WERI-Rb-1 (cell line): Measurements from ENCODE around the gene ATP2B2.

Experiments
- DNase-seq: peaks from one replicate; pipeline ENCODE4 v3.0.0-alpha.2; 2020
- H3K27ac ChIP-seq: fragments of 250-450 bp; sonication (Bioruptor Pico); 2 replicates; pipeline ENCODE4 v1.5.1; 2020; ENCODE audit warnings: mild to moderate bottlenecking, moderate library complexity
- H3K27me3 ChIP-seq: fragments of 250-450 bp; sonication (Bioruptor Pico); 2 replicates; pipeline ENCODE4 v1.5.1; 2021; ENCODE audit warnings: mild to moderate bottlenecking, low read depth, moderate library complexity; ENCODE audit not compliant: insufficient read depth, severe bottlenecking
- H3K36me3 ChIP-seq: fragments of 250-450 bp; sonication (Bioruptor Pico); 2 replicates; pipeline ENCODE4 v1.5.1; 2020; ENCODE audit warnings: mild to moderate bottlenecking, moderate library complexity
- H3K4me3 ChIP-seq: 2 replicates; pipeline ENCODE4 v1.5.1; 2011; ENCODE audit warnings: low read depth, mild to moderate bottlenecking, control low read depth, low read length
- H3K9me3 ChIP-seq: fragments of 250-450 bp; sonication (Bioruptor Pico); 2 replicates; pipeline ENCODE4 v1.5.1; 2021; ENCODE audit warnings: mild to moderate bottlenecking, moderate library complexity; ENCODE audit not compliant: severe bottlenecking
- CTCF ChIP-seq: IDR thresholded peaks from 2 replicates; pipeline ENCODE4 v1.5.1; 2011; ENCODE audit warnings: low read depth, mild to moderate bottlenecking, control low read depth, inconsistent platforms, low read length

ATP2B2 gene

GRCh38 chr3:10289077-10289476 is 216.3 kb downstream of the ATP2B2 start:
- Histone ChIP-seq H3K36me3 (peaks cover 6% of the 10 kb centered on the region), H3K27ac (no peak overlapping the region), H3K9me3 (no peaks in the 10 kb centered on the region), H3K27me3 (no peaks in the 10 kb centered on the region), H3K4me3 (no peak overlapping the region)
- no peak for TF ChIP-seq CTCF
- DNase-seq, result no peak

GRCh38 chr3:10288575-10288960 is 216.8 kb downstream of the ATP2B2 start:
- H3K9me3 ChIP-seq, result no peaks in the 10 kb centered on the region
- H3K4me3 ChIP-seq, result no peak overlapping the region
- no peak for DNase-seq
- TF ChIP-seq CTCF, result no peak
- H3K36me3 ChIP-seq, result peaks cover 9% of the 10 kb centered on the region
- no peak overlapping the region for H3K27ac ChIP-seq
- no peaks in the 10 kb centered on the region for H3K27me3 ChIP-seq

GRCh38 chr3:10287936-10288574 is 217.3 kb downstream of the ATP2B2 start:
- no peaks in the 10 kb centered on the region for H3K27me3 ChIP-seq
- H3K4me3 ChIP-seq, result no peak overlapping the region
- no peaks in the 10 kb centered on the region for H3K9me3 ChIP-seq
- H3K36me3 ChIP-seq, result peaks cover 14% of the 10 kb centered on the region
- no peak for TF ChIP-seq CTCF
- no peak for DNase-seq
- H3K27ac ChIP-seq, result no peak overlapping the region

GRCh38 chr3:10286596-10287295 is 218.6 kb downstream of the ATP2B2 start:
- Histone ChIP-seq H3K4me3 (no peak overlapping the region), H3K27ac (no peak overlapping the region), H3K9me3 (no peaks in the 10 kb centered on the region), H3K36me3 (peaks cover 20% of the 10 kb centered on the region), H3K27me3 (no peaks in the 10 kb centered on the region)
- no peak for DNase-seq
- no peak for TF ChIP-seq CTCF

- Histone ChIP-seq H3K9me3 (no peaks in the 10 kb centered on the region), H3K36me3 (peaks cover 20% of the 10 kb centered on the region), H3K27me3 (no peaks in the 10 kb centered on the region), H3K4me3 (no peak overlapping the region), H3K27ac (no peak overlapping the region)
- no peak for TF ChIP-seq CTCF
- DNase-seq, result no peak
Measured at GRCh38 chr3:10286133-10286524, 219.3 kb downstream of the ATP2B2 start.
